Stomach (tissue), 9 donors: Measurements from ENCODE around the gene MINDY3. TPM values are rescaled to one million over a fixed set of nuclear protein-coding genes. Genes with fewer than 3 reads are reported as not detected.

Experiments used
- DNase-seq, 2 donors: peaks; one replicate each; pipeline versions ENCODE4 v3.0.0 to v3.0.0-alpha.2; 2013 to 2019
- H3K27ac ChIP-seq, 5 donors: fragments of 200-600 bp in 4 of 5; sonication (generic) in 4 of 5; one replicate each; pipeline ENCODE4 v1.5.1; 2013 to 2019; ENCODE audit warnings: mild to moderate bottlenecking in 1 of 5, moderate library complexity in 1 of 5
- H3K27me3 ChIP-seq, 3 donors: fragments of 200-600 bp; sonication (generic); one replicate each; pipeline ENCODE4 v1.5.1; 2017 to 2019; ENCODE audit warnings: mixed run types in 1 of 3
- H3K36me3 ChIP-seq, 4 donors: fragments of 200-600 bp; sonication (generic); 1 replicate in 3 of 4; 2 replicates in 1 of 4; pipeline ENCODE4 v1.5.1; 2016 to 2019
- H3K4me1 ChIP-seq, 4 donors: fragments of 200-600 bp; sonication (generic); one replicate each; pipeline ENCODE4 v1.5.1; 2016 to 2019
- H3K4me3 ChIP-seq, 4 donors: fragments of 200-600 bp; sonication (generic) in 3 of 4; one replicate each; pipeline ENCODE4 v1.5.1; 2016 to 2019; ENCODE audit warnings: mild to moderate bottlenecking in 1 of 4
- H3K9me3 ChIP-seq, 4 donors: fragments of 200-600 bp; sonication (generic); one replicate each; pipeline ENCODE4 v1.5.1; 2016 to 2019
- EP300 ChIP-seq: sonication (generic); formaldehyde crosslinking; IDR thresholded peaks from one replicate; pipeline ENCODE4 v1.6.1; 2017; ENCODE audit warnings: antibody characterized with exemption
- POLR2A ChIP-seq, 4 donors: fragments of 450-650 bp; IDR thresholded peaks; one replicate each; pipeline ENCODE4 v1.6.1; 2016; ENCODE audit warnings: antibody characterized with exemption in 4 of 4, control low read depth in 2 of 4, mild to moderate bottlenecking in 1 of 4, moderate library complexity in 1 of 4
- POLR2AphosphoS5 ChIP-seq, 3 donors: sonication (generic); formaldehyde crosslinking; IDR thresholded peaks; one replicate each; pipeline ENCODE4 v1.6.1; 2016; ENCODE audit warnings: antibody characterized with exemption in 3 of 3
- WGBS, 5 donors: extraction: QIAGEN DNeasy Blood & Tissue Kit in 3 of 5; methylation state at CpG; one replicate each; pipeline versions ENCODE4 v1.1.5 to v1.1.7; 2013 to 2018; 5-methylcytosine and 5-hydroxymethylcytosine counted together
- intact Hi-C: fragments of 100-400 bp; cut with DNase I; formaldehyde crosslinking; loops from one replicate; pipeline ENCODE4 v1.15.1; 2023; ENCODE audit warnings: low total_unique reads
- polyA plus RNA-seq, 3 donors: library from polyadenylated mRNA; stranded (reverse); fragments of 200-250 nt; gene quantifications; one replicate each; pipeline ENCODE4 v1.2.3, GENCODE V29; 2013
- total RNA-seq, 5 donors: library from RNA; depleted of rRNA; stranded (reverse); fragments of >200 nt; gene quantifications; one replicate each; pipeline versions ENCODE4 v1.1.0 to v1.2.3, GENCODE V29; 2014 to 2016
- TF ChIP-seq, protein P1 (sequence below), 7 experiments: fragments of 450-650 bp in 4 of 7; fragments of 200-600 bp in 3 of 7; sonication (generic) in 3 of 7; IDR thresholded peaks; one replicate each; pipeline ENCODE4 v1.5.1; 2016 to 2019; ENCODE audit warnings: antibody characterized with exemption in 7 of 7, control low read depth in 2 of 7, mild to moderate bottlenecking in 1 of 7
- donor health status: healthy with polysubstance abuse.
- donor health status: Bipolar disorder and iron deficiency.
- donor health status: healthy.

MINDY3 gene
- total and polyA plus RNA-seq, 8 donors = 7.6 to 55.4 (median 17.6) TPM

DNA sequence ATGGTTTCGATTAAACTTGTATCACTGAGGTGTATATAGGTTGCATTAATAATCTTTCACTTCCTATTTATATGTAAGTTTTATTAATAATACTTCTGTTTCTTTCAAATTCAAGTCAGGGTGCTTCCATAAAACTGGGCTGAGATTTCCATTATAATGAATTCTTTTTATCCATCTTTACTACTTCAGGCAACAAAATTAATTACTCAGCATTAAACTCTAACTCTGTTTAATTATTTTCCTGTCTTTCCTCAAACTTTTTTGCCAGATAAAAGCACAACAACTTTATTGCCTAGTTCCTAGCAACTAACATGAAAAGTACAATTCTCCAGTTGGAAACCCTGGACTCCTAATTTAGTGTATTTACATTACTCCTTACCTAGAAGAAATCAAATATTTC, 3.0 kb upstream of the MINDY3 start:
- TF ChIP-seq, protein P1, sequence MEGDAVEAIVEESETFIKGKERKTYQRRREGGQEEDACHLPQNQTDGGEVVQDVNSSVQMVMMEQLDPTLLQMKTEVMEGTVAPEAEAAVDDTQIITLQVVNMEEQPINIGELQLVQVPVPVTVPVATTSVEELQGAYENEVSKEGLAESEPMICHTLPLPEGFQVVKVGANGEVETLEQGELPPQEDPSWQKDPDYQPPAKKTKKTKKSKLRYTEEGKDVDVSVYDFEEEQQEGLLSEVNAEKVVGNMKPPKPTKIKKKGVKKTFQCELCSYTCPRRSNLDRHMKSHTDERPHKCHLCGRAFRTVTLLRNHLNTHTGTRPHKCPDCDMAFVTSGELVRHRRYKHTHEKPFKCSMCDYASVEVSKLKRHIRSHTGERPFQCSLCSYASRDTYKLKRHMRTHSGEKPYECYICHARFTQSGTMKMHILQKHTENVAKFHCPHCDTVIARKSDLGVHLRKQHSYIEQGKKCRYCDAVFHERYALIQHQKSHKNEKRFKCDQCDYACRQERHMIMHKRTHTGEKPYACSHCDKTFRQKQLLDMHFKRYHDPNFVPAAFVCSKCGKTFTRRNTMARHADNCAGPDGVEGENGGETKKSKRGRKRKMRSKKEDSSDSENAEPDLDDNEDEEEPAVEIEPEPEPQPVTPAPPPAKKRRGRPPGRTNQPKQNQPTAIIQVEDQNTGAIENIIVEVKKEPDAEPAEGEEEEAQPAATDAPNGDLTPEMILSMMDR (IDR thresholded peaks at IDR 0.05) = no peak
- TF ChIP-seq EP300 (no peak), POLR2A (IDR thresholded peaks at IDR 0.05) (no peak), POLR2AphosphoS5 (IDR thresholded peaks at IDR 0.05) (no peak)
- Histone ChIP-seq H3K9me3 (peaks cover 0 to 6% (median 0%) of the 10 kb centered on the region in 4 donors), H3K4me1 (peaks cover 6 to 21% (median 17%) of the 10 kb centered on the region in 4 donors), H3K27me3 (peaks cover 0 to 38% (median 0%) of the 10 kb centered on the region in 3 donors), H3K4me3 (no peak overlapping the region), H3K27ac (no peak overlapping the region), H3K36me3 (no peaks in the 10 kb centered on the region)
- 89 to 96% (median 94%) methylated on average over 1 of the region's 1 CpG for WGBS, 5 donors
- no peak for DNase-seq
- intact Hi-C loops = no loop called here

DNA sequence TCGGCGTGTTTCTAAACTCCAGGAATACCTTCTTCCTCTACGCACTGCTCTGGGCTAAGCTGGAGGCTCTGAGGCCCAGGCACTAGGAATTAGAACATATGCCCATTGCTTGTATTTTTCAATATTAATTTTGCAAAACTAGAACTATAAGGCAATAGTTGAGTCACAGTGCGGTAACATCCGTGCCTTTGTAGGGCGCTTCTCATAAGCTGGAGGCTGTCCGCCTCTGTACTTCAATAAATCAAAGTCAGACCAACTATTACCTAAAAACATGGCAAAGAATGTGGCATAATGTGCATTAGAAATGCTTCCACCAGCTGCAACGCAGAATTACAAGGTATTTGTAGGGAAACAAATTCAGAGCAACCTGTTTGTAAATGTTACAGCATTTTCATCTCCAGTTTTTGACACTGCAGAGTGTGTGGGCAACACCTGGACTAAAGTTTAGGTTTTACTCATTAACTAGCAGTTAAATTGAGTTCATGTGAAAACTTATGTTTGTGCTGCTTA, 440 bp upstream of the MINDY3 start:
- H3K4me3 ChIP-seq = peak overlapping the region; percentile 77 to 99 (median 91)
- TF ChIP-seq POLR2A (IDR thresholded peaks at IDR 0.05) = no peak
- TF ChIP-seq, protein P1 (IDR thresholded peaks at IDR 0.05) = no peak
- TF ChIP-seq POLR2AphosphoS5 (IDR thresholded peaks at IDR 0.05) = no peak
- TF ChIP-seq EP300 = no peak
- H3K27me3 ChIP-seq = peaks cover 0 to 13% (median 0%) of the 10 kb centered on the region in 3 donors
- intact Hi-C loops = no loop called here
- peaks cover 0 to 6% (median 0%) of the 10 kb centered on the region in 4 donors for H3K9me3 ChIP-seq
- no peaks in the 10 kb centered on the region for H3K36me3 ChIP-seq
- WGBS, 5 donors = 49 to 62% (median 54%) methylated on average over 8 of the region's 8 CpGs
- no peak for DNase-seq
- peaks cover 6 to 43% (median 34%) of the 10 kb centered on the region in 4 donors for H3K4me1 ChIP-seq
- H3K27ac ChIP-seq = peak overlapping the region; percentile 31 to 83 (median 76)

DNA sequence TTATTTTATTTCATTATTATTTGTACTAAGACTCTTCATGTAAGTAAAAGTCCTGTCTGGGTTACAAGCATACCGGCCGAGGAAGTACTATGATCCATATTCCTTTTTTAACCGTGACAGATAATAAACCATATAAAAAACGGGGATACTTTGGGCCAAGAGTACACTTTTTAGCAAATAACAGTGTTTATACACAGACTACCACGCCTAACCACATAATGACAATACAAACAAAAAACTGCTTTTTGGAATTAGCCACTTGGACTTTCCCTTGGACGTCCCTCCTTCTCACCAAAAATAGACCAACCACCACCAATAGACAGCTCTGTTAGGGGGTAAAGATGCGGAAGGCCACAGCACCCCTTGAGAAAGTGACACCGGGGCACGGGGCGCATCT, 800 bp downstream of the MINDY3 start:
- no peak for DNase-seq
- 5 to 8% (median 7%) methylated on average over 10 of the region's 10 CpGs for WGBS, 5 donors
- Histone ChIP-seq H3K4me3 (peak overlapping the region; percentile 77 to 99 (median 91)), H3K36me3 (no peaks in the 10 kb centered on the region), H3K4me1 (peaks cover 6 to 45% (median 34%) of the 10 kb centered on the region in 4 donors), H3K9me3 (no peaks in the 10 kb centered on the region), H3K27ac (peak overlapping the region; percentile 31 to 83 (median 76)), H3K27me3 (peaks cover 0 to 5% (median 0%) of the 10 kb centered on the region in 3 donors)
- intact Hi-C loops = no loop called here
- TF ChIP-seq EP300 (no peak), POLR2A (IDR thresholded peaks at IDR 0.05) (no peak), POLR2AphosphoS5 (IDR thresholded peaks at IDR 0.05) (no peak)
- TF ChIP-seq, protein P1 (IDR thresholded peaks at IDR 0.05) = no peak

DNA sequence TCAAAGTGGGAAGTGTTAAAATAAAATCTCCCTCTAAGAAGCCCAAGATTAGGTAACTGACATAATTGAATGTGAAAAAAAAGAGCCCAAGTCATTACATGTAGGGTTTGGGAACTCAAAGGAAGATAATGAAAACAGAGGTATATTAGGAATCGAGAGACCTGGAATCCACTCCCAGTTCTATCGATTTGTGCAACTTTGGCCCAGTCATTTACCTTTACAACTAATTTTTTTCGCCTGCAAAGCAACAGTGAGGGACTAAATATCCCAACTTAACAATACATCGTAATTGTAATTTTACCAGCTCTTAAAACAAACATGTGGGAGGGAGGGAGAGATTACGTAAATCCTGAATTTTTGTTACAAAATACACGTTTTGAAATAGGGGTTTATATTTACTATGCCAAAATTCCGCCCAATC, 1.4 kb downstream of the MINDY3 start:
- 76 to 81% (median 77%) methylated on average over 7 of the region's 7 CpGs for WGBS, 5 donors
- H3K36me3 ChIP-seq = no peaks in the 10 kb centered on the region
- intact Hi-C loops = no loop called here
- peak overlapping the region in 3 of 4 donors; percentile 77 to 99 (median 92) for H3K4me3 ChIP-seq
- H3K27me3 ChIP-seq = peaks cover 0 to 5% (median 0%) of the 10 kb centered on the region in 3 donors
- H3K27ac ChIP-seq = no peak overlapping the region
- no peak for DNase-seq
- no peaks in the 10 kb centered on the region for H3K9me3 ChIP-seq
- H3K4me1 ChIP-seq = peaks cover 6 to 45% (median 34%) of the 10 kb centered on the region in 4 donors
- TF ChIP-seq EP300 (no peak), POLR2A (IDR thresholded peaks at IDR 0.05) (no peak), POLR2AphosphoS5 (IDR thresholded peaks at IDR 0.05) (no peak)

DNA sequence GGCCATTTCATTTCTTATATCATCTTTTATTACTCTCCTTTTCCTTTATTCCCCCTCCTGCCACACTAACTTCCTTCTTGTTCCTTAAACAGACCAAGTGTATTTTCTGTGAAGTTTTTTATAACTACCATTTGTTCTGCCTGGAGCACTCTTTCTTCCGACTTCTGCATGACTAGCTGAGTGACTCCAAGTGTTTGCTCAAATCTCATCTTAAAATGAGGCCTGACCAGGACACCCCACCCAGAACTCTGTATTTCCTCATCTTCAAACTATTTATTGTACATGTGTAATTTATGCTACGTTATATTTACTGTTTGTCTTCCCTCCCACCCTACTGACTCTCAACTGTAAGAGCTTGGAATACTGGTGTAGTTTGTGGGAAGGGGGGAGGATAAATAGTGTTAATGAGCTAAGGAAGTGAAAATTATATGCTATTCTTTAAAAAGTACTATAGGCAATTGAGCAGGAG, 3.2 kb downstream of the MINDY3 start:
- no peak for DNase-seq
- Histone ChIP-seq H3K4me3 (no peak overlapping the region), H3K27ac (no peak overlapping the region), H3K36me3 (no peaks in the 10 kb centered on the region), H3K9me3 (no peaks in the 10 kb centered on the region), H3K4me1 (peaks cover 6 to 52% (median 38%) of the 10 kb centered on the region in 4 donors), H3K27me3 (no peaks in the 10 kb centered on the region)
- intact Hi-C loops = no loop called here
- 84 to 93% (median 88%) methylated on average over 2 of the region's 2 CpGs for WGBS, 5 donors
- TF ChIP-seq EP300 (no peak), POLR2A (IDR thresholded peaks at IDR 0.05) (no peak), POLR2AphosphoS5 (IDR thresholded peaks at IDR 0.05) (no peak)
- TF ChIP-seq, protein P1 (IDR thresholded peaks at IDR 0.05) = no peak
